ENCODE results near the gene KIF26B. TPM values are rescaled to one million over a fixed set of nuclear protein-coding genes. Genes with fewer than 3 reads are reported as not detected.

The KIF26B gene
- total and polyA plus RNA-seq, 2 of the 4 experiments (the other 2 are of a cell fraction), result 0.53 to 0.54 TPM

DNA sequence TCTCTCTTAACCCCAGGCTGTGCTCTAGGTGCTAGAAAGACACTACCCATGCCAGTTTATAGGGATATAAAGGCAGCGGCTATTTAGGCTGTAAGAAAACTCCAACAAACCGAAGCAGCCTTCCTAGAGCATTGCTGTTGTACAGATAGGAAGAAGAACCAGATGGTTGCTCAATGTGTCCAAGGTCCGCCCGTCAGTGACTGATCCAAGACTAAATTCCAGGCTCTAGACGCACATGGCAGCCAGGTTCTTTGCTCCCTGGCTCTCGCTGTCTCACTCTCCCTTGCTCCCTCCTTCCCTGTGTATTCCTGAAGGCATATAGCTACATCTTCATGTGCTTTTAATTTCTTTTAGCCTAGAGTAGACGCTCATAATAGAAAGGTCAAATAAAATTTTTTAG is 303.4 kb downstream of the KIF26B start:
- H3K9me1 ChIP-seq (ENCODE audit: insufficient read depth, low read length), result no peaks in the 10 kb centered on the region
- TF ChIP-seq MAZ (IDR thresholded peaks at IDR 0.05; ENCODE audit: borderline replicate concordance, low read depth, low read length), result no peak
- no peak for TF ChIP-seq SMC3 (IDR thresholded peaks at IDR 0.05; ENCODE audit: low read depth, low read length)
- TF ChIP-seq NFE2L2 (IDR thresholded peaks at IDR 0.05; ENCODE audit: low read depth, low read length), result no peak
- no peak for TF ChIP-seq RCOR1 (IDR thresholded peaks at IDR 0.05; ENCODE audit: insufficient replicate concordance, low read length)
- no peak for TF ChIP-seq POLR2A (IDR thresholded peaks at IDR 0.05; ENCODE audit: low read depth, low read length)
- TF ChIP-seq FOS (IDR thresholded peaks at IDR 0.05; ENCODE audit: low read depth, low read length), result no peak
- no peak for TF ChIP-seq RAD21 (IDR thresholded peaks at IDR 0.05; ENCODE audit: low read length)
- TF ChIP-seq MXI1 (IDR thresholded peaks at IDR 0.05; ENCODE audit: borderline replicate concordance, low read depth, low read length), result no peak
- no peak for TF ChIP-seq USF2 (IDR thresholded peaks at IDR 0.05; ENCODE audit: low read depth, low read length)
- no peak for TF ChIP-seq CEBPB (IDR thresholded peaks at IDR 0.05; ENCODE audit: low read depth, low read length)
- no peak for TF ChIP-seq MAFK (IDR thresholded peaks at IDR 0.05; ENCODE audit: low read depth, low read length)
- TF ChIP-seq CHD1 (IDR thresholded peaks at IDR 0.05; ENCODE audit: low read depth, low read length), result no peak
- TF ChIP-seq, protein P1, sequence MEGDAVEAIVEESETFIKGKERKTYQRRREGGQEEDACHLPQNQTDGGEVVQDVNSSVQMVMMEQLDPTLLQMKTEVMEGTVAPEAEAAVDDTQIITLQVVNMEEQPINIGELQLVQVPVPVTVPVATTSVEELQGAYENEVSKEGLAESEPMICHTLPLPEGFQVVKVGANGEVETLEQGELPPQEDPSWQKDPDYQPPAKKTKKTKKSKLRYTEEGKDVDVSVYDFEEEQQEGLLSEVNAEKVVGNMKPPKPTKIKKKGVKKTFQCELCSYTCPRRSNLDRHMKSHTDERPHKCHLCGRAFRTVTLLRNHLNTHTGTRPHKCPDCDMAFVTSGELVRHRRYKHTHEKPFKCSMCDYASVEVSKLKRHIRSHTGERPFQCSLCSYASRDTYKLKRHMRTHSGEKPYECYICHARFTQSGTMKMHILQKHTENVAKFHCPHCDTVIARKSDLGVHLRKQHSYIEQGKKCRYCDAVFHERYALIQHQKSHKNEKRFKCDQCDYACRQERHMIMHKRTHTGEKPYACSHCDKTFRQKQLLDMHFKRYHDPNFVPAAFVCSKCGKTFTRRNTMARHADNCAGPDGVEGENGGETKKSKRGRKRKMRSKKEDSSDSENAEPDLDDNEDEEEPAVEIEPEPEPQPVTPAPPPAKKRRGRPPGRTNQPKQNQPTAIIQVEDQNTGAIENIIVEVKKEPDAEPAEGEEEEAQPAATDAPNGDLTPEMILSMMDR (conservative IDR thresholded peaks at IDR 0.05; ENCODE audit: low read depth, low read length), result no peak
- no peak for TF ChIP-seq RFX5 (IDR thresholded peaks at IDR 0.05; ENCODE audit: low read depth, low read length)
- TF ChIP-seq, protein P2, sequence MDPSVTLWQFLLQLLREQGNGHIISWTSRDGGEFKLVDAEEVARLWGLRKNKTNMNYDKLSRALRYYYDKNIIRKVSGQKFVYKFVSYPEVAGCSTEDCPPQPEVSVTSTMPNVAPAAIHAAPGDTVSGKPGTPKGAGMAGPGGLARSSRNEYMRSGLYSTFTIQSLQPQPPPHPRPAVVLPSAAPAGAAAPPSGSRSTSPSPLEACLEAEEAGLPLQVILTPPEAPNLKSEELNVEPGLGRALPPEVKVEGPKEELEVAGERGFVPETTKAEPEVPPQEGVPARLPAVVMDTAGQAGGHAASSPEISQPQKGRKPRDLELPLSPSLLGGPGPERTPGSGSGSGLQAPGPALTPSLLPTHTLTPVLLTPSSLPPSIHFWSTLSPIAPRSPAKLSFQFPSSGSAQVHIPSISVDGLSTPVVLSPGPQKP (IDR thresholded peaks at IDR 0.05; ENCODE audit: borderline replicate concordance, low read depth, low read length), result no peak
- no peak for TF ChIP-seq BHLHE40 (IDR thresholded peaks at IDR 0.05; ENCODE audit: low read depth, low read length)
- intact Hi-C loops (cut with micrococcal nuclease), result no loop called here
- ATAC-seq (ENCODE audit: low read depth), result no peak
- no peak overlapping the region for H2AK9ac ChIP-seq (replicated peaks; ENCODE audit: low read depth, low read length, poor library complexity)
- no peak overlapping the region for H3K18ac ChIP-seq (ENCODE audit: low read depth, low read length)
- H2BK15ac ChIP-seq (ENCODE audit: low read depth, low read length), result no peak overlapping the region
- peaks cover 3% of the 10 kb centered on the region; the same call in 1 of the 2 replicates for H3K36me3 ChIP-seq (ENCODE audit: control insufficient read depth, insufficient read depth, low read length)
- H2BK120ac ChIP-seq (ENCODE audit: low read depth, low read length), result no peak overlapping the region
- no peak overlapping the region for H2AFZ ChIP-seq (replicated peaks; ENCODE audit: low read length, poor library complexity)
- no peak overlapping the region for H2BK5ac ChIP-seq (ENCODE audit: low read depth, low read length, poor library complexity, severe bottlenecking)
- H3K14ac ChIP-seq (replicated peaks; ENCODE audit: low read depth, low read length), result no peak overlapping the region
- no peak overlapping the region for H3K56ac ChIP-seq (ENCODE audit: extremely low read depth, insufficient read depth, low read length)
- CTCF ChIA-PET, result no interaction called here
- no peaks in the 10 kb centered on the region for H3K9me3 ChIP-seq (ENCODE audit: control insufficient read depth, insufficient read depth, low read length)
- no peak overlapping the region for H3K4ac ChIP-seq (ENCODE audit: low read depth, low read length)
- H4K5ac ChIP-seq (ENCODE audit: low read depth, low read length), result no peak overlapping the region
- no peak overlapping the region for H2BK20ac ChIP-seq (ENCODE audit: low read depth, low read length)
- in situ Hi-C loops (cut with MboI; ENCODE audit: low sequenced_read_pairs), result no loop called here
- no peaks in the 10 kb centered on the region for H4K20me1 ChIP-seq (ENCODE audit: insufficient read depth, low read length)
- dilution Hi-C loops (cut with HindIII; ENCODE audit: low sequenced_read_pairs, unreplicated experiment), result no loop called here
- no peak overlapping the region for H4K8ac ChIP-seq (ENCODE audit: low read depth in 2 of 2, low read length in 2 of 2)
- DNase-seq, result no peak
- no peak overlapping the region for H2AK5ac ChIP-seq (ENCODE audit: low read depth, low read length)
- no peaks in the 10 kb centered on the region for H3K4me1 ChIP-seq (ENCODE audit: control insufficient read depth, insufficient read depth, low read length)
- BruUV-seq (replicated peaks), result no TSS peak
- POLR2A ChIA-PET (ENCODE audit: unreplicated experiment), result no interaction called here
- no peaks in the 10 kb centered on the region; the same call in 1 of the 2 replicates for H3K27me3 ChIP-seq (ENCODE audit: control insufficient read depth, insufficient read depth, low read length)
- no peak overlapping the region for H3K27ac ChIP-seq (ENCODE audit: insufficient read depth, low read length)
- WGBS, 2 experiments (ENCODE audit: extremely low coverage in 2 of 2, insufficient read length in 1 of 2), result 70% methylated on average over 2 of the region's 7 CpGs; no CpG with 5 or more reads in 1 of the 2 experiments
- H3K23ac ChIP-seq (ENCODE audit: low read depth, low read length), result no peak overlapping the region
- no peaks in the 10 kb centered on the region for H3K79me1 ChIP-seq (ENCODE audit: low read depth in 1 of 2, low read length in 2 of 2)
- no peak overlapping the region for H3K4me3 ChIP-seq (ENCODE audit: insufficient read depth, low read depth, low read length)
- no peak overlapping the region for H4K91ac ChIP-seq (ENCODE audit: insufficient read depth, low read depth, low read length)
- no peak overlapping the region for H3K4me2 ChIP-seq (ENCODE audit: low read depth, low read length)
- H3K9ac ChIP-seq (ENCODE audit: low read depth, low read length), result no peak overlapping the region

Measured in IMR-90 (cell line).